H1 (cell line): ENCODE results near the gene WEE1. TPM values are rescaled to one million over a fixed set of nuclear protein-coding genes. Genes with fewer than 3 reads are reported as not detected.

ENCODE experiments used
- BCL11A ChIP-seq, 2 experiments: IDR thresholded peaks; one replicate each; pipeline ENCODE4 v1.6.1; 2011; ENCODE audit warnings: low read depth in 2 of 2, low read length in 2 of 2, mild to moderate bottlenecking in 2 of 2
- EZH2 ChIP-seq: fragments of 200-600 bp; sonication (generic); IDR thresholded peaks from 2 replicates; pipeline ENCODE4 v1.7.1; 2012; ENCODE audit warnings: low read depth, mild to moderate bottlenecking, moderate library complexity, low read length, inconsistent platforms; ENCODE audit not compliant: severe bottlenecking
- POLR2AphosphoS5 ChIP-seq: IDR thresholded peaks from 2 replicates; pipeline ENCODE4 v1.6.1; 2011; ENCODE audit warnings: low read depth, low read length
- SIN3A ChIP-seq, 2 experiments: IDR thresholded peaks in 1 of 2; conservative IDR thresholded peaks in 1 of 2; 2 replicates each; pipeline ENCODE4 v1.6.1; 2011 to 2012; ENCODE audit warnings: low read length in 2 of 2, improper control_type of control experiment in 1 of 2, low read depth in 1 of 2, mild to moderate bottlenecking in 1 of 2
- polyA plus RNA-seq, 7 experiments: library from polyadenylated mRNA; depleted of rRNA in 3 of 7; stranded (reverse) in 5 of 7; unstranded in 2 of 7; fragments of >200 nt in 5 of 7; fragments of 200-250 nt in 2 of 7; gene quantifications; 1 replicate in 5 of 7; 2 replicates in 1 of 7; 4 replicates in 1 of 7; pipeline versions ENCODE4 v1.2.1 to v1.2.3, GENCODE V29; 2011 to 2013; ENCODE audit warnings: missing spikeins in 2 of 7, mixed read lengths in 2 of 7
- total RNA-seq: library from RNA; stranded (reverse); fragmentation: NEBNext Ultra II Directional; extraction: Animal tissue kit (Norgen Biotek cat#: 25700); gene quantifications from 2 replicates; pipeline ENCODE4 v1.2.1, GENCODE V29; 2021
- TF ChIP-seq, protein P1 (sequence below), 3 experiments: IDR thresholded peaks; 1 replicate in 2 of 3; 2 replicates in 1 of 3; pipeline versions ENCODE4 v1.5.1 to v1.6.1; 2011; ENCODE audit warnings: low read length in 3 of 3, mild to moderate bottlenecking in 3 of 3, inconsistent platforms in 2 of 3, low read depth in 1 of 3, moderate library complexity in 1 of 3; ENCODE audit not compliant: insufficient read depth in 1 of 3; ENCODE audit errors: control extremely low read depth in 1 of 3

The WEE1 gene
- total and polyA plus RNA-seq, 2 of the 8 experiments (the other 6 are each of a cell fraction or from before 2014, with no cell fraction given), result 40.8 to 120 TPM

DNA sequence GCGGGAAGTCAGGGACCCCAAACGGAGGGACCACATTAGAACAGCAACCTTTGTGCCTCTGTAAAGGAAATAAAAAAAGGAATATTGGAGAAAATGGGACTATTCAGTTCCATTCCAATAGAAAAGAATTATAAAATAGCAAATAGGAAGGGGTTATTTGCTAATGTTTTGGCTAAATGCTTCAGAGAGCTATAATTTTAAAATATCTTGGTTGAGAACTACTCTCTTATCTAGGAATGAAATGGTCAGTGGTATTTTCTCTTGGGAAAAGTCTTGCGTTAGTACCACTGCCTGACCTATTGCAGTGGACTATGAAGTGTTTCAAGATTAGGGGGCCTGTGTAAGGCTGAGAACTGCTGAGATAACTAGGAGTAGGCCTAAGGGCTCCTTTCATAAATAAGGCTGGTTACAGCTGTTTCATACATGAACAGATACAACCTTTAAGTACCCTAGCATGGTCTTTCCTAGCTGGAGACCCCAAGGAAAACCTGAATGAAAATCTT is 6.9 kb upstream of the WEE1 start (continued):
- TF ChIP-seq POLR2AphosphoS5 (no peak), SIN3A (conservative IDR thresholded peaks at IDR 0.05 in 1 of 2, IDR thresholded peaks at IDR 0.05 in 1 of 2; ENCODE audit: low read depth in 1 of 2, low read length in 2 of 2) (no peak), BCL11A (IDR thresholded peaks at IDR 0.05; ENCODE audit: low read depth in 2 of 2, low read length in 2 of 2) (no peak), EZH2 (no peak)
- TF ChIP-seq, protein P1, sequence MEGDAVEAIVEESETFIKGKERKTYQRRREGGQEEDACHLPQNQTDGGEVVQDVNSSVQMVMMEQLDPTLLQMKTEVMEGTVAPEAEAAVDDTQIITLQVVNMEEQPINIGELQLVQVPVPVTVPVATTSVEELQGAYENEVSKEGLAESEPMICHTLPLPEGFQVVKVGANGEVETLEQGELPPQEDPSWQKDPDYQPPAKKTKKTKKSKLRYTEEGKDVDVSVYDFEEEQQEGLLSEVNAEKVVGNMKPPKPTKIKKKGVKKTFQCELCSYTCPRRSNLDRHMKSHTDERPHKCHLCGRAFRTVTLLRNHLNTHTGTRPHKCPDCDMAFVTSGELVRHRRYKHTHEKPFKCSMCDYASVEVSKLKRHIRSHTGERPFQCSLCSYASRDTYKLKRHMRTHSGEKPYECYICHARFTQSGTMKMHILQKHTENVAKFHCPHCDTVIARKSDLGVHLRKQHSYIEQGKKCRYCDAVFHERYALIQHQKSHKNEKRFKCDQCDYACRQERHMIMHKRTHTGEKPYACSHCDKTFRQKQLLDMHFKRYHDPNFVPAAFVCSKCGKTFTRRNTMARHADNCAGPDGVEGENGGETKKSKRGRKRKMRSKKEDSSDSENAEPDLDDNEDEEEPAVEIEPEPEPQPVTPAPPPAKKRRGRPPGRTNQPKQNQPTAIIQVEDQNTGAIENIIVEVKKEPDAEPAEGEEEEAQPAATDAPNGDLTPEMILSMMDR (IDR thresholded peaks at IDR 0.05; ENCODE audit: control extremely low read depth in 1 of 3, insufficient read depth in 1 of 3, low read depth in 1 of 3, low read length in 3 of 3), result no peak
- TF ChIP-seq, all 59 proteins: peak for 0
